GM23338 (cell line): Measurements from ENCODE around the gene RXYLT1.
"Not testable (repeated sequence)": the region's sequence is repeated elsewhere in the genome, so short reads cannot be mapped to it uniquely, and the experiment has no call there.

Experiments
- CREB1 ChIP-seq: fragments of 250-450 bp; sonication (Bioruptor Pico); IDR thresholded peaks from 2 replicates; pipeline ENCODE4 v1.5.0; 2020; ENCODE audit warnings: low read depth, mild to moderate bottlenecking, moderate library complexity
- EZH2 ChIP-seq: fragments of 200-600 bp; sonication (generic); IDR thresholded peaks from one replicate; pipeline ENCODE4 v1.8.0; 2017; ENCODE audit warnings: antibody characterized with exemption, mild to moderate bottlenecking, low read depth; ENCODE audit not compliant: unreplicated experiment
- EZH2phosphoT487 ChIP-seq: fragments of 200-600 bp; sonication (generic); IDR thresholded peaks from one replicate; pipeline ENCODE4 v1.8.1; 2018; ENCODE audit warnings: antibody characterized with exemption; ENCODE audit not compliant: unreplicated experiment
- JUNB ChIP-seq: IDR thresholded peaks from one replicate; pipeline ENCODE4 v1.6.1; 2016; ENCODE audit warnings: antibody characterized with exemption; ENCODE audit not compliant: unreplicated experiment
- POLR2AphosphoS5 ChIP-seq: IDR thresholded peaks from 2 replicates; pipeline ENCODE4 v1.6.1; 2016; ENCODE audit warnings: antibody characterized with exemption, low read depth
- STAT1 ChIP-seq: IDR thresholded peaks from one replicate; pipeline ENCODE4 v1.6.1; 2016; ENCODE audit warnings: antibody characterized with exemption; ENCODE audit not compliant: unreplicated experiment
- TF ChIP-seq, protein P1 (sequence below): IDR thresholded peaks from one replicate; pipeline ENCODE4 v1.6.1; 2018; ENCODE audit warnings: antibody characterized with exemption; ENCODE audit not compliant: unreplicated experiment
- TF ChIP-seq, protein P2 (sequence below), 2 experiments: fragments of 200-600 bp in 1 of 2; sonication (generic) in 1 of 2; conservative IDR thresholded peaks; 2 replicates each; pipeline versions ENCODE4 v1.5.1 to v1.6.1; 2016 to 2017; ENCODE audit warnings: antibody characterized with exemption in 2 of 2, low read depth in 2 of 2, mild to moderate bottlenecking in 2 of 2, moderate library complexity in 1 of 2
- TF ChIP-seq, protein P3 (sequence below): IDR thresholded peaks from 2 replicates; pipeline ENCODE4 v1.6.1; 2016; ENCODE audit warnings: antibody characterized with exemption

DNA sequence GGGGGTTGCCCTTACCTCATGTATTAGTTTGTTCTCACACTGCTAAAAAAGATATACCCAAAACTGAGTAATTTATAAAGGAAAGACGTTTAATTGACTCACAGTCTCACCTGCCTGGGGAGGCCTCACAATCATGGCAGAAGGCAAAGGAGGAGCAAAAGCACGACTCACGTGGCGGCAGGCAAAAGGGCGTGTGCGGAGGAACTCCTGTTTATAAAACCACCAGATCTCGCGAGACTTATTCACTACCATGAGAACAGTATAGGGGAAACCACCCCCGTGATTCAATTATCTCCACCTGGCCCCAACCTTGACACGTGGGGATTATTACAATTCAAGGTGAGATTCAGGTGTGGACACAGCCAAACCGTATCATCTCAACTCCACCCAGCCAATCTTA is 33.2 kb upstream of the RXYLT1 start:
- TF ChIP-seq POLR2AphosphoS5; EZH2; CREB1 (CRISPR knock-in tag); EZH2phosphoT487; JUNB; STAT1: not testable (repeated sequence)
- TF ChIP-seq, protein P1, sequence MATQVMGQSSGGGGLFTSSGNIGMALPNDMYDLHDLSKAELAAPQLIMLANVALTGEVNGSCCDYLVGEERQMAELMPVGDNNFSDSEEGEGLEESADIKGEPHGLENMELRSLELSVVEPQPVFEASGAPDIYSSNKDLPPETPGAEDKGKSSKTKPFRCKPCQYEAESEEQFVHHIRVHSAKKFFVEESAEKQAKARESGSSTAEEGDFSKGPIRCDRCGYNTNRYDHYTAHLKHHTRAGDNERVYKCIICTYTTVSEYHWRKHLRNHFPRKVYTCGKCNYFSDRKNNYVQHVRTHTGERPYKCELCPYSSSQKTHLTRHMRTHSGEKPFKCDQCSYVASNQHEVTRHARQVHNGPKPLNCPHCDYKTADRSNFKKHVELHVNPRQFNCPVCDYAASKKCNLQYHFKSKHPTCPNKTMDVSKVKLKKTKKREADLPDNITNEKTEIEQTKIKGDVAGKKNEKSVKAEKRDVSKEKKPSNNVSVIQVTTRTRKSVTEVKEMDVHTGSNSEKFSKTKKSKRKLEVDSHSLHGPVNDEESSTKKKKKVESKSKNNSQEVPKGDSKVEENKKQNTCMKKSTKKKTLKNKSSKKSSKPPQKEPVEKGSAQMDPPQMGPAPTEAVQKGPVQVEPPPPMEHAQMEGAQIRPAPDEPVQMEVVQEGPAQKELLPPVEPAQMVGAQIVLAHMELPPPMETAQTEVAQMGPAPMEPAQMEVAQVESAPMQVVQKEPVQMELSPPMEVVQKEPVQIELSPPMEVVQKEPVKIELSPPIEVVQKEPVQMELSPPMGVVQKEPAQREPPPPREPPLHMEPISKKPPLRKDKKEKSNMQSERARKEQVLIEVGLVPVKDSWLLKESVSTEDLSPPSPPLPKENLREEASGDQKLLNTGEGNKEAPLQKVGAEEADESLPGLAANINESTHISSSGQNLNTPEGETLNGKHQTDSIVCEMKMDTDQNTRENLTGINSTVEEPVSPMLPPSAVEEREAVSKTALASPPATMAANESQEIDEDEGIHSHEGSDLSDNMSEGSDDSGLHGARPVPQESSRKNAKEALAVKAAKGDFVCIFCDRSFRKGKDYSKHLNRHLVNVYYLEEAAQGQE = not testable (repeated sequence)
- TF ChIP-seq, protein P2, sequence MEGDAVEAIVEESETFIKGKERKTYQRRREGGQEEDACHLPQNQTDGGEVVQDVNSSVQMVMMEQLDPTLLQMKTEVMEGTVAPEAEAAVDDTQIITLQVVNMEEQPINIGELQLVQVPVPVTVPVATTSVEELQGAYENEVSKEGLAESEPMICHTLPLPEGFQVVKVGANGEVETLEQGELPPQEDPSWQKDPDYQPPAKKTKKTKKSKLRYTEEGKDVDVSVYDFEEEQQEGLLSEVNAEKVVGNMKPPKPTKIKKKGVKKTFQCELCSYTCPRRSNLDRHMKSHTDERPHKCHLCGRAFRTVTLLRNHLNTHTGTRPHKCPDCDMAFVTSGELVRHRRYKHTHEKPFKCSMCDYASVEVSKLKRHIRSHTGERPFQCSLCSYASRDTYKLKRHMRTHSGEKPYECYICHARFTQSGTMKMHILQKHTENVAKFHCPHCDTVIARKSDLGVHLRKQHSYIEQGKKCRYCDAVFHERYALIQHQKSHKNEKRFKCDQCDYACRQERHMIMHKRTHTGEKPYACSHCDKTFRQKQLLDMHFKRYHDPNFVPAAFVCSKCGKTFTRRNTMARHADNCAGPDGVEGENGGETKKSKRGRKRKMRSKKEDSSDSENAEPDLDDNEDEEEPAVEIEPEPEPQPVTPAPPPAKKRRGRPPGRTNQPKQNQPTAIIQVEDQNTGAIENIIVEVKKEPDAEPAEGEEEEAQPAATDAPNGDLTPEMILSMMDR (conservative IDR thresholded peaks at IDR 0.05; ENCODE audit: low read depth in 2 of 2) = not testable (repeated sequence)
- TF ChIP-seq, protein P3, sequence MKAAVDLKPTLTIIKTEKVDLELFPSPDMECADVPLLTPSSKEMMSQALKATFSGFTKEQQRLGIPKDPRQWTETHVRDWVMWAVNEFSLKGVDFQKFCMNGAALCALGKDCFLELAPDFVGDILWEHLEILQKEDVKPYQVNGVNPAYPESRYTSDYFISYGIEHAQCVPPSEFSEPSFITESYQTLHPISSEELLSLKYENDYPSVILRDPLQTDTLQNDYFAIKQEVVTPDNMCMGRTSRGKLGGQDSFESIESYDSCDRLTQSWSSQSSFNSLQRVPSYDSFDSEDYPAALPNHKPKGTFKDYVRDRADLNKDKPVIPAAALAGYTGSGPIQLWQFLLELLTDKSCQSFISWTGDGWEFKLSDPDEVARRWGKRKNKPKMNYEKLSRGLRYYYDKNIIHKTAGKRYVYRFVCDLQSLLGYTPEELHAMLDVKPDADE = not testable (repeated sequence)
